ENCODE data around the gene TBC1D4.
"Not testable (repeated sequence)": the region's sequence is repeated elsewhere in the genome, so short reads cannot be mapped to it uniquely, and the experiment has no call there.

TBC1D4 gene

GRCh38 chr13:75447493-75447892 is 34.5 kb downstream of the TBC1D4 start:
- H3K27ac Mint-ChIP-seq: no peak overlapping the region
- no peaks in the 10 kb centered on the region for H3K9me3 Mint-ChIP-seq
- H3K27me3 Mint-ChIP-seq: peaks cover 8% of the 10 kb centered on the region
- DNase-seq (ENCODE audit: low spot score in 2 of 2) (no peak), ATAC-seq (ENCODE audit: low read depth) (no peak)
- peaks cover 4% of the 10 kb centered on the region for H3K4me1 Mint-ChIP-seq
- H3K36me3 Mint-ChIP-seq: no peaks in the 10 kb centered on the region
- H3K4me3 Mint-ChIP-seq: no peak overlapping the region

GRCh38 chr13:75446874-75447273 is 35.1 kb downstream of the TBC1D4 start:
- ATAC-seq (ENCODE audit: low read depth) (no peak), DNase-seq (ENCODE audit: low spot score in 2 of 2) (no peak)
- H3K27ac Mint-ChIP-seq: no peak overlapping the region

GRCh38 chr13:75445717-75446499 is 36.1 kb downstream of the TBC1D4 start:
- Mint-ChIP-seq H3K27me3 (peaks cover 9% of the 10 kb centered on the region), H3K9me3 (no peaks in the 10 kb centered on the region), H3K4me3 (no peak overlapping the region), H3K27ac (no peak overlapping the region), H3K36me3 (no peaks in the 10 kb centered on the region), H3K4me1 (peaks cover 4% of the 10 kb centered on the region)
- DNase-seq (ENCODE audit: low spot score in 2 of 2): no peak
- ATAC-seq (ENCODE audit: low read depth): no peak

More at GRCh38 chr13:75446874-75447273, 35.1 kb downstream of the TBC1D4 start:
- no peaks in the 10 kb centered on the region for H3K36me3 Mint-ChIP-seq
- H3K27me3 Mint-ChIP-seq: peaks cover 8% of the 10 kb centered on the region
- H3K9me3 Mint-ChIP-seq: no peaks in the 10 kb centered on the region
- no peak overlapping the region for H3K4me3 Mint-ChIP-seq
- H3K4me1 Mint-ChIP-seq: peaks cover 4% of the 10 kb centered on the region

- no peaks in the 10 kb centered on the region for H3K4me1 Mint-ChIP-seq
- no peak overlapping the region for H3K27ac Mint-ChIP-seq
- no peak for ATAC-seq (ENCODE audit: low read depth)
- H3K9me3 Mint-ChIP-seq: no peaks in the 10 kb centered on the region
- no peak for DNase-seq (ENCODE audit: low spot score in 2 of 2)
- no peak overlapping the region for H3K4me3 Mint-ChIP-seq
- no peaks in the 10 kb centered on the region for H3K36me3 Mint-ChIP-seq
- peaks cover 8% of the 10 kb centered on the region for H3K27me3 Mint-ChIP-seq
These were observed 38.0 kb downstream of the TBC1D4 start for GRCh38 chr13:75444016-75444415.

- Mint-ChIP-seq H3K4me3 (no peak overlapping the region), H3K27ac (no peak overlapping the region), H3K27me3 (peaks cover 8% of the 10 kb centered on the region), H3K9me3 (no peaks in the 10 kb centered on the region), H3K36me3 (no peaks in the 10 kb centered on the region), H3K4me1 (no peaks in the 10 kb centered on the region)
- ATAC-seq (ENCODE audit: low read depth) (no peak), DNase-seq (ENCODE audit: low spot score in 2 of 2) (no peak)
These were observed 38.5 kb downstream of the TBC1D4 start for GRCh38 chr13:75443356-75443958.

- H3K27ac Mint-ChIP-seq: no peak overlapping the region
- peaks cover 8% of the 10 kb centered on the region for H3K27me3 Mint-ChIP-seq
- H3K36me3 Mint-ChIP-seq: no peaks in the 10 kb centered on the region
- H3K9me3 Mint-ChIP-seq: no peaks in the 10 kb centered on the region
- H3K4me1 Mint-ChIP-seq: no peaks in the 10 kb centered on the region
- ATAC-seq (ENCODE audit: low read depth): no peak
- no peak overlapping the region for H3K4me3 Mint-ChIP-seq
- DNase-seq (ENCODE audit: low spot score in 2 of 2): no peak
These were observed 39.2 kb downstream of the TBC1D4 start for GRCh38 chr13:75442736-75443234.

- peaks cover 8% of the 10 kb centered on the region for H3K27me3 Mint-ChIP-seq
- peaks cover 1% of the 10 kb centered on the region for H3K9me3 Mint-ChIP-seq
- H3K4me3 Mint-ChIP-seq: no peak overlapping the region
- no peak overlapping the region for H3K27ac Mint-ChIP-seq
- DNase-seq (ENCODE audit: low spot score in 2 of 2) (no peak), ATAC-seq (ENCODE audit: low read depth) (no peak)
- H3K4me1 Mint-ChIP-seq: no peaks in the 10 kb centered on the region
- no peaks in the 10 kb centered on the region for H3K36me3 Mint-ChIP-seq
These were observed 41.9 kb downstream of the TBC1D4 start for GRCh38 chr13:75440100-75440499.

- DNase-seq (ENCODE audit: low spot score in 2 of 2) (no peak), ATAC-seq (ENCODE audit: low read depth) (no peak)
- Mint-ChIP-seq H3K4me3 (no peak overlapping the region), H3K27ac (no peak overlapping the region), H3K27me3 (peaks cover 9% of the 10 kb centered on the region), H3K9me3 (peaks cover 1% of the 10 kb centered on the region), H3K4me1 (no peaks in the 10 kb centered on the region), H3K36me3 (no peaks in the 10 kb centered on the region)
These were observed 44.2 kb downstream of the TBC1D4 start for GRCh38 chr13:75437582-75438318.

- not testable (repeated sequence) for H3K4me3 Mint-ChIP-seq; H3K27ac Mint-ChIP-seq; H3K9me3 Mint-ChIP-seq; H3K4me1 Mint-ChIP-seq; H3K36me3 Mint-ChIP-seq; ATAC-seq (ENCODE audit: low read depth); DNase-seq (ENCODE audit: low spot score in 2 of 2)
- peaks cover 14% of the 10 kb centered on the region for H3K27me3 Mint-ChIP-seq
These were observed 47.8 kb downstream of the TBC1D4 start for GRCh38 chr13:75434126-75434525.

- no peaks in the 10 kb centered on the region for H3K36me3 Mint-ChIP-seq
- no peak for DNase-seq (ENCODE audit: low spot score in 2 of 2)
- ATAC-seq (ENCODE audit: low read depth): no peak
- no peaks in the 10 kb centered on the region for H3K4me1 Mint-ChIP-seq
- H3K27me3 Mint-ChIP-seq: peaks cover 16% of the 10 kb centered on the region
- H3K9me3 Mint-ChIP-seq: peaks cover 1% of the 10 kb centered on the region
- no peak overlapping the region for H3K27ac Mint-ChIP-seq
- no peak overlapping the region for H3K4me3 Mint-ChIP-seq
These were observed 49.1 kb downstream of the TBC1D4 start for GRCh38 chr13:75432811-75433244.

GRCh38 chr13:75432045-75432444 is 49.9 kb downstream of the TBC1D4 start:
- DNase-seq (ENCODE audit: low spot score in 2 of 2) (no peak), ATAC-seq (ENCODE audit: low read depth) (no peak)
- Mint-ChIP-seq H3K4me1 (no peaks in the 10 kb centered on the region), H3K36me3 (no peaks in the 10 kb centered on the region), H3K27ac (no peak overlapping the region), H3K27me3 (peaks cover 18% of the 10 kb centered on the region), H3K4me3 (no peak overlapping the region), H3K9me3 (peaks cover 1% of the 10 kb centered on the region)

- Mint-ChIP-seq H3K9me3 (no peaks in the 10 kb centered on the region), H3K27ac (no peak overlapping the region), H3K27me3 (peaks cover 20% of the 10 kb centered on the region), H3K4me1 (no peaks in the 10 kb centered on the region), H3K4me3 (no peak overlapping the region), H3K36me3 (no peaks in the 10 kb centered on the region)
- no peak for DNase-seq (ENCODE audit: low spot score in 2 of 2)
- no peak for ATAC-seq (ENCODE audit: low read depth)
These were observed 51.3 kb downstream of the TBC1D4 start for GRCh38 chr13:75430436-75431209.

GRCh38 chr13:75426421-75426820 is 55.5 kb downstream of the TBC1D4 start:
- peaks cover 2% of the 10 kb centered on the region for H3K9me3 Mint-ChIP-seq

More at GRCh38 chr13:75426421-75426820, 55.5 kb downstream of the TBC1D4 start:
- Mint-ChIP-seq H3K36me3 (no peaks in the 10 kb centered on the region), H3K4me3 (no peak overlapping the region), H3K27me3 (peaks cover 14% of the 10 kb centered on the region), H3K27ac (no peak overlapping the region), H3K4me1 (peaks cover 5% of the 10 kb centered on the region)
- ATAC-seq (ENCODE audit: low read depth) (no peak), DNase-seq (ENCODE audit: low spot score in 2 of 2) (no peak)
